DND-41 (cell line): ENCODE measurements around the gene SNX18.

ENCODE experiments used
- CTCF ChIP-seq: IDR thresholded peaks from 2 replicates; pipeline ENCODE4 v1.5.1; 2012; ENCODE audit warnings: borderline replicate concordance, low read length, moderate library complexity, mild to moderate bottlenecking; ENCODE audit not compliant: poor library complexity, severe bottlenecking; ENCODE audit errors: extremely low read depth
- EZH2 ChIP-seq: IDR thresholded peaks from 3 replicates; pipeline ENCODE4 v1.6.1; 2012; ENCODE audit warnings: borderline replicate concordance, low read depth, mild to moderate bottlenecking, moderate library complexity, low read length, inconsistent platforms; ENCODE audit not compliant: severe bottlenecking

GRCh38 chr5:54563083-54563761, 45.7 kb downstream of the SNX18 start:
- TF ChIP-seq EZH2 = no peak
- TF ChIP-seq CTCF = no peak
